Measurements from ENCODE around the gene HMGB4. TPM values are rescaled to one million over a fixed set of nuclear protein-coding genes. Genes with fewer than 3 reads are reported as not detected.

Gene HMGB4
- polyA plus RNA-seq, 1 of the 3 experiments (the other 2 are of a cell fraction): not detected

DNA sequence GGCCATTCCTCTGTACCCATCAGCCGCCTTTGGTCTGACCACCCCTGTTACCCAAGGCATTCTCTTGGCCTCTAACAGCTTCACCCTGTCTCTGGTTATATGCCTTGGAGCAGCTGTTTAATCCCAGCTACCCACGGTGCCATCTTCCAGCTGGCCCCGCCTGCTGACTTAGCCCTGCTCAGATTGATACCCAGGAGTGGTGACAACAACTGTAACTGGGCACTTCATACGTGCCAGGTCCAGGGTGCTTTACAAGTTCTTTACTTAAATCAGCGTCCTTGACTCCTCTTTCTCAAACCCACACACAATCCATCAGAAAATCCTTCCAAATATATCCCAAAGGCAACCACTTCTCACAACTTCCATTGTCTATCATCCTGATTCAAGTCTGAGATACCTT is 37.2 kb upstream of the HMGB4 start:
- H3K4me2 ChIP-seq: no peak overlapping the region
- no peak overlapping the region for H2AFZ ChIP-seq (ENCODE audit: low read depth)
- H3K9me2 ChIP-seq: no peaks in the 10 kb centered on the region
- TF ChIP-seq RXRA (IDR thresholded peaks at IDR 0.05; ENCODE audit: borderline replicate concordance, low read depth) (no peak), TCF12 (IDR thresholded peaks at IDR 0.05) (no peak)
- no peaks in the 10 kb centered on the region for H4K20me1 ChIP-seq (ENCODE audit: insufficient read depth)
- 0 out of 4 replicates have a peak, but pooled peaks cover 0 to 2% of the 10 kb centered on the region in 2 experiments for H3K4me1 ChIP-seq (ENCODE audit: control insufficient read depth in 1 of 2, insufficient read depth in 2 of 2, low read depth in 1 of 2, low read length in 1 of 2)
- no peak overlapping the region for H3K4me3 ChIP-seq (ENCODE audit: low read depth in 2 of 2, low read length in 1 of 2)
- H3K9me3 ChIP-seq: no peaks in the 10 kb centered on the region
- no peak overlapping the region for H3K9ac ChIP-seq
- no peaks in the 10 kb centered on the region for H3K27me3 ChIP-seq (ENCODE audit: insufficient read depth)
- CTCF ChIA-PET: interaction anchor here (0.9 to 2.0 kb wide), 3 partner anchors 14 to 336 kb away, joined by 3 to 6 read pairs (median 3); no protein-coding TSS in a partner anchor
- DNase-seq: no peak
- POLR2A ChIA-PET: no interaction called here
- no peaks in the 10 kb centered on the region for H3K79me2 ChIP-seq (ENCODE audit: insufficient read depth)
- no peaks in the 10 kb centered on the region for H3F3A ChIP-seq (replicated peaks; ENCODE audit: insufficient read depth)
- H3K36me3 ChIP-seq (replicated peaks in 1 of 2; ENCODE audit: control insufficient read depth in 1 of 2, insufficient read depth in 2 of 2, low read length in 1 of 2): no peaks in the 10 kb centered on the region
- H3K27ac ChIP-seq (ENCODE audit: low read depth in 2 of 2, low read length in 1 of 2): no peak overlapping the region
- WGBS (ENCODE audit: low lambda C conversion rate): 25% methylated on average over 4 of the region's 5 CpGs

DNA sequence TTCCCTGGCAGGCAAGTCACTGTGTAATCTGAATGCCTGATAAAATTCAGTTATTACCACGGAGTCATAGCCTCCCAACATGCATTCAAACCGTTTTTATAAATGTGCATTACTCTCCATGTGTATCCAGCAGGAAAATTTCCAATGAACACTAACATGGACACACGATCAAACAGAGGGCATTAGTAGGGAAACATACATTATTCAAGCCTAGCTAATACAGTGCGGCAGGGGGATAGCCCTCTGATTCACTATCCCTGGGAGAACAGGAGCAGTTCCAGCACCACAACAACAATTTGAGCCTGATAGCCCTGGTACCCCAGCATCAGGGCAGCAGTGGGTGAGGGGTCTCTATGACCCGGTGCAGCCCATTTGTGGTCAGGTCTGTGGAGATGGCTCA is 35.8 kb upstream of the HMGB4 start:
- no peaks in the 10 kb centered on the region for H3F3A ChIP-seq (replicated peaks; ENCODE audit: insufficient read depth)
- TF ChIP-seq TCF12 (IDR thresholded peaks at IDR 0.05): no peak
- TF ChIP-seq FOXJ3 (CRISPR knock-in tag; IDR thresholded peaks at IDR 0.05): no peak
- TF ChIP-seq, protein P1, sequence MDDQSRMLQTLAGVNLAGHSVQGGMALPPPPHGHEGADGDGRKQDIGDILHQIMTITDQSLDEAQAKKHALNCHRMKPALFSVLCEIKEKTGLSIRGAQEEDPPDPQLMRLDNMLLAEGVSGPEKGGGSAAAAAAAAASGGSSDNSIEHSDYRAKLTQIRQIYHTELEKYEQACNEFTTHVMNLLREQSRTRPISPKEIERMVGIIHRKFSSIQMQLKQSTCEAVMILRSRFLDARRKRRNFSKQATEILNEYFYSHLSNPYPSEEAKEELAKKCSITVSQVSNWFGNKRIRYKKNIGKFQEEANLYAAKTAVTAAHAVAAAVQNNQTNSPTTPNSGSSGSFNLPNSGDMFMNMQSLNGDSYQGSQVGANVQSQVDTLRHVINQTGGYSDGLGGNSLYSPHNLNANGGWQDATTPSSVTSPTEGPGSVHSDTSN (IDR thresholded peaks at IDR 0.05): no peak
- no peak for TF ChIP-seq EP300 (IDR thresholded peaks at IDR 0.05; ENCODE audit: borderline replicate concordance in 1 of 2, low read depth in 1 of 2, low read length in 1 of 2)
- TF ChIP-seq MEF2A (IDR thresholded peaks at IDR 0.05; ENCODE audit: borderline replicate concordance, low read depth): no peak
- no peak for TF ChIP-seq ELF1 (IDR thresholded peaks at IDR 0.05)
- no peak for TF ChIP-seq TEAD4 (IDR thresholded peaks at IDR 0.05; ENCODE audit: borderline replicate concordance, insufficient read depth)
- TF ChIP-seq, protein P2, sequence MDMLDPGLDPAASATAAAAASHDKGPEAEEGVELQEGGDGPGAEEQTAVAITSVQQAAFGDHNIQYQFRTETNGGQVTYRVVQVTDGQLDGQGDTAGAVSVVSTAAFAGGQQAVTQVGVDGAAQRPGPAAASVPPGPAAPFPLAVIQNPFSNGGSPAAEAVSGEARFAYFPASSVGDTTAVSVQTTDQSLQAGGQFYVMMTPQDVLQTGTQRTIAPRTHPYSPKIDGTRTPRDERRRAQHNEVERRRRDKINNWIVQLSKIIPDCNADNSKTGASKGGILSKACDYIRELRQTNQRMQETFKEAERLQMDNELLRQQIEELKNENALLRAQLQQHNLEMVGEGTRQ (IDR thresholded peaks at IDR 0.05; ENCODE audit: borderline replicate concordance, low read depth, low read length): no peak
- TF ChIP-seq MXI1 (IDR thresholded peaks at IDR 0.05; ENCODE audit: low read depth, low read length): no peak
- TF ChIP-seq USF1 (IDR thresholded peaks at IDR 0.05; ENCODE audit: borderline replicate concordance, low read depth): no peak
- TF ChIP-seq FOXM1 (IDR thresholded peaks at IDR 0.05; ENCODE audit: low read depth): no peak
- TF ChIP-seq NFIC (IDR thresholded peaks at IDR 0.05; ENCODE audit: borderline replicate concordance): no peak
- no peak for TF ChIP-seq SMC3 (IDR thresholded peaks at IDR 0.05; ENCODE audit: low read depth, low read length)
- TF ChIP-seq, protein P3, sequence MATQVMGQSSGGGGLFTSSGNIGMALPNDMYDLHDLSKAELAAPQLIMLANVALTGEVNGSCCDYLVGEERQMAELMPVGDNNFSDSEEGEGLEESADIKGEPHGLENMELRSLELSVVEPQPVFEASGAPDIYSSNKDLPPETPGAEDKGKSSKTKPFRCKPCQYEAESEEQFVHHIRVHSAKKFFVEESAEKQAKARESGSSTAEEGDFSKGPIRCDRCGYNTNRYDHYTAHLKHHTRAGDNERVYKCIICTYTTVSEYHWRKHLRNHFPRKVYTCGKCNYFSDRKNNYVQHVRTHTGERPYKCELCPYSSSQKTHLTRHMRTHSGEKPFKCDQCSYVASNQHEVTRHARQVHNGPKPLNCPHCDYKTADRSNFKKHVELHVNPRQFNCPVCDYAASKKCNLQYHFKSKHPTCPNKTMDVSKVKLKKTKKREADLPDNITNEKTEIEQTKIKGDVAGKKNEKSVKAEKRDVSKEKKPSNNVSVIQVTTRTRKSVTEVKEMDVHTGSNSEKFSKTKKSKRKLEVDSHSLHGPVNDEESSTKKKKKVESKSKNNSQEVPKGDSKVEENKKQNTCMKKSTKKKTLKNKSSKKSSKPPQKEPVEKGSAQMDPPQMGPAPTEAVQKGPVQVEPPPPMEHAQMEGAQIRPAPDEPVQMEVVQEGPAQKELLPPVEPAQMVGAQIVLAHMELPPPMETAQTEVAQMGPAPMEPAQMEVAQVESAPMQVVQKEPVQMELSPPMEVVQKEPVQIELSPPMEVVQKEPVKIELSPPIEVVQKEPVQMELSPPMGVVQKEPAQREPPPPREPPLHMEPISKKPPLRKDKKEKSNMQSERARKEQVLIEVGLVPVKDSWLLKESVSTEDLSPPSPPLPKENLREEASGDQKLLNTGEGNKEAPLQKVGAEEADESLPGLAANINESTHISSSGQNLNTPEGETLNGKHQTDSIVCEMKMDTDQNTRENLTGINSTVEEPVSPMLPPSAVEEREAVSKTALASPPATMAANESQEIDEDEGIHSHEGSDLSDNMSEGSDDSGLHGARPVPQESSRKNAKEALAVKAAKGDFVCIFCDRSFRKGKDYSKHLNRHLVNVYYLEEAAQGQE (IDR thresholded peaks at IDR 0.05; ENCODE audit: low read depth, low read length): no peak
- no peak for TF ChIP-seq TAF1 (IDR thresholded peaks at IDR 0.05; ENCODE audit: borderline replicate concordance, low read depth, low read length)
- no peak for TF ChIP-seq RXRA (IDR thresholded peaks at IDR 0.05; ENCODE audit: borderline replicate concordance, low read depth)
- TF ChIP-seq IRF3 (IDR thresholded peaks at IDR 0.05; ENCODE audit: low read depth, low read length): no peak
- no peaks in the 10 kb centered on the region for H3K9me2 ChIP-seq
- H3K79me2 ChIP-seq (ENCODE audit: insufficient read depth): no peaks in the 10 kb centered on the region
- 6% methylated on average over 5 of the region's 5 CpGs for WGBS (ENCODE audit: low lambda C conversion rate)
- ChIA-PET CTCF (interaction anchor here (2.0 kb wide), 1 partner anchor 335 kb away, joined by 6 read pairs; no protein-coding TSS in a partner anchor), POLR2A (no interaction called here)
- no peak for DNase-seq
- no peaks in the 10 kb centered on the region for H4K20me1 ChIP-seq (ENCODE audit: insufficient read depth)
- no peak overlapping the region for H2AFZ ChIP-seq (ENCODE audit: low read depth)
- H3K27me3 ChIP-seq (ENCODE audit: insufficient read depth): no peaks in the 10 kb centered on the region
- no peaks in the 10 kb centered on the region for H3K36me3 ChIP-seq (replicated peaks in 1 of 2; ENCODE audit: control insufficient read depth in 1 of 2, insufficient read depth in 2 of 2, low read length in 1 of 2)
- no peaks in the 10 kb centered on the region for H3K4me1 ChIP-seq (ENCODE audit: control insufficient read depth in 1 of 2, insufficient read depth in 2 of 2, low read depth in 1 of 2, low read length in 1 of 2)
- H3K27ac ChIP-seq (ENCODE audit: low read depth in 2 of 2, low read length in 1 of 2): no peak overlapping the region
- H3K9ac ChIP-seq: no peak overlapping the region
- H3K9me3 ChIP-seq: no peaks in the 10 kb centered on the region
- H3K4me3 ChIP-seq (ENCODE audit: low read depth in 2 of 2, low read length in 1 of 2): no peak overlapping the region
- no peak overlapping the region for H3K4me2 ChIP-seq

Measured in SK-N-SH (cell line).